Memory B cell (primary cell): Measurements from ENCODE around the gene CARMIL1.

ENCODE experiments used
- ATAC-seq: fragments of 150-1000 bp; cut with Tn5 transposase; 2 replicates; pipeline ENCODE4 v1.10.0; 2021; ENCODE audit warnings: low read depth, mild to moderate bottlenecking, moderate library complexity
- DNase-seq, 2 donors: peaks; one replicate each; pipeline ENCODE4 v3.0.0; 2022; ENCODE audit warnings: low spot score in 2 of 2
- H3K27ac Mint-ChIP-seq: one replicate; pipeline ENCODE4 v1.8.0; 2022; ENCODE audit warnings: mild to moderate bottlenecking, moderate library complexity, mixed read lengths
- H3K27me3 Mint-ChIP-seq: one replicate; pipeline ENCODE4 v1.8.0; 2022; ENCODE audit warnings: mixed read lengths
- H3K36me3 Mint-ChIP-seq: one replicate; pipeline ENCODE4 v1.8.0; 2022; ENCODE audit warnings: mild to moderate bottlenecking, mixed read lengths
- H3K4me1 Mint-ChIP-seq: one replicate; pipeline ENCODE4 v1.8.0; 2022; ENCODE audit warnings: mixed read lengths
- H3K4me3 Mint-ChIP-seq: one replicate; pipeline ENCODE4 v1.8.0; 2022; ENCODE audit warnings: mild to moderate bottlenecking, moderate library complexity, mixed read lengths
- H3K9me3 Mint-ChIP-seq: one replicate; pipeline ENCODE4 v1.8.0; 2022; ENCODE audit warnings: mixed read lengths

Gene CARMIL1

GRCh38 chr6:25414755-25415154, 135.6 kb downstream of the CARMIL1 start:
- ATAC-seq (no peak), DNase-seq (no peak)
- H3K4me3 Mint-ChIP-seq: no peak overlapping the region
- H3K36me3 Mint-ChIP-seq: no peaks in the 10 kb centered on the region
- H3K27ac Mint-ChIP-seq: no peak overlapping the region
- peaks cover 11% of the 10 kb centered on the region for H3K4me1 Mint-ChIP-seq
- H3K27me3 Mint-ChIP-seq: no peaks in the 10 kb centered on the region
- no peaks in the 10 kb centered on the region for H3K9me3 Mint-ChIP-seq

DNA sequence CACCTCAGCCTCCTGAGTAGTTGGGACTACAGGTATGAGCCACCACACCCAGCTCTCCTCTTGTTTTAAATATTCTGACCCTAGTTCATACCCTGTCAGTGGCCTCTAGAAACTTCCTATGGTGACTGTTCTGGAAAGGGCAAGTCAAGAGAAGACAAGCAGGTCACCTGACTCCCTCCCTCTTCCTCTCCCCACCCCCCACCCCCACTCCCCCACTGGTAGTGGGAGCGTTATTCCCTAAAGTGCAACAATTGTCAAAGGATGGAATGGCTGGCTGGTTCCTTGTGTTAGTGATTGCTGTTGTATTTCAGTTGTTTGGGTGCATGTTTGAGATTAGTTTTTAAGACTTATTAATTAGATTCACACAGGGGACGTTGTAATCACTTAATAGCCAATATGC, 136.1 kb downstream of the CARMIL1 start:
- Mint-ChIP-seq H3K4me3 (no peak overlapping the region), H3K27me3 (no peaks in the 10 kb centered on the region), H3K9me3 (peaks cover 2% of the 10 kb centered on the region), H3K27ac (no peak overlapping the region), H3K36me3 (peaks cover 3% of the 10 kb centered on the region), H3K4me1 (peaks cover 9% of the 10 kb centered on the region)
- DNase-seq (no peak), ATAC-seq (no peak)

DNA sequence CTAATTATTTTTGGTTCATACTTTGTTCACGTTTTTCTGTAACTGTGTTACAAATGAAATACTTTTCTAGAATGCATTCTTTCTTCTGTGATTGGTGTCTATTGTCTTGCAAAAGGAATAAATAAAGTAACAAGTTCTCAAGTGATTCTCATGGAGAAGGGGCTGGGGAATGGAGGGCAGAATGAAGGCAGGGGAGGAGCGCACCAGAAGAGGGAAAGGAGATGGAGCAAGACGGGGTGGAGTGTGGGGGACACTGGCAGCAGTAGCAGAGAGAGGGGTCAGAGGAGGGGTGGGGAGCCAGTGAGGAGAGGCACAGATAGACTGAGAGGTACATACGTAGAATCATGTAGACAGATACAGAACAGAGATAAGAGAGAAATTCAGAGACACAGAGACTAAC, 136.5 kb downstream of the CARMIL1 start:
- Mint-ChIP-seq H3K9me3 (peaks cover 2% of the 10 kb centered on the region), H3K36me3 (peaks cover 6% of the 10 kb centered on the region), H3K4me1 (peaks cover 8% of the 10 kb centered on the region), H3K27me3 (no peaks in the 10 kb centered on the region), H3K4me3 (no peak overlapping the region), H3K27ac (no peak overlapping the region)
- ATAC-seq: no peak
- DNase-seq: no peak

- H3K4me1 Mint-ChIP-seq: peaks cover 8% of the 10 kb centered on the region
- no peaks in the 10 kb centered on the region for H3K27me3 Mint-ChIP-seq
- no peak overlapping the region for H3K4me3 Mint-ChIP-seq
- H3K9me3 Mint-ChIP-seq: peaks cover 2% of the 10 kb centered on the region
- H3K27ac Mint-ChIP-seq: no peak overlapping the region
- peaks cover 6% of the 10 kb centered on the region for H3K36me3 Mint-ChIP-seq
- ATAC-seq: no peak
- no peak for DNase-seq
Observed at GRCh38 chr6:25417046-25417605, 138.0 kb downstream of the CARMIL1 start.

- ATAC-seq (no peak), DNase-seq (no peak)
- no peak overlapping the region for H3K27ac Mint-ChIP-seq
- H3K36me3 Mint-ChIP-seq: peaks cover 6% of the 10 kb centered on the region
- peaks cover 2% of the 10 kb centered on the region for H3K9me3 Mint-ChIP-seq
- H3K4me3 Mint-ChIP-seq: no peak overlapping the region
- H3K27me3 Mint-ChIP-seq: no peaks in the 10 kb centered on the region
- peaks cover under 1% of the 10 kb centered on the region for H3K4me1 Mint-ChIP-seq
Observed at GRCh38 chr6:25418454-25419052, 139.4 kb downstream of the CARMIL1 start.

DNA sequence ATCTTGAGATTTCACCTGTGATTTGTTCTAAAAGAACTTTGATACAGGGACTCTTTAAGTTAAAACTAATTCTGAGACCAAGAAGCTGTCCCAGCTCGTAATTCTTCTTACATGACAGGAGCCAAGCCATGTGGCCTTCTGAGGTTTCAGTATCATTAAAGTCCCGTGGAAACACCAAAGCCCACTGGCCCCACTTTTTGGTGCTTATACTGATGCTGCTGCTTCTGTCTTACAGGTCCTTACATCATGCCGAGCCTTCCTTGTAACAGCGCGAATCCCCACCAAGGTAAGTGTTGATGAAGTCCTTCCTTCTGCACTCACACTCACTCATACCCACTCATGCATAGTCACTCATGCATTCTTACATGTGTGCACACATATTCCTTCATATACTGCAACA, 140.7 kb downstream of the CARMIL1 start:
- no peak overlapping the region for H3K4me3 Mint-ChIP-seq
- DNase-seq (no peak), ATAC-seq (no peak)
- peaks cover 2% of the 10 kb centered on the region for H3K9me3 Mint-ChIP-seq
- H3K4me1 Mint-ChIP-seq: no peaks in the 10 kb centered on the region
- no peak overlapping the region for H3K27ac Mint-ChIP-seq
- H3K36me3 Mint-ChIP-seq: peaks cover 6% of the 10 kb centered on the region
- H3K27me3 Mint-ChIP-seq: no peaks in the 10 kb centered on the region

GRCh38 chr6:25423358-25423757, 144.2 kb downstream of the CARMIL1 start:
- H3K4me1 Mint-ChIP-seq: no peaks in the 10 kb centered on the region
- ATAC-seq (no peak), DNase-seq (no peak)
- H3K4me3 Mint-ChIP-seq: no peak overlapping the region
- H3K9me3 Mint-ChIP-seq: peaks cover 2% of the 10 kb centered on the region
- H3K27ac Mint-ChIP-seq: no peak overlapping the region
- no peaks in the 10 kb centered on the region for H3K27me3 Mint-ChIP-seq
- peaks cover 6% of the 10 kb centered on the region for H3K36me3 Mint-ChIP-seq

- no peak for ATAC-seq
- H3K4me1 Mint-ChIP-seq: no peaks in the 10 kb centered on the region
- H3K9me3 Mint-ChIP-seq: peaks cover 2% of the 10 kb centered on the region
- no peaks in the 10 kb centered on the region for H3K27me3 Mint-ChIP-seq
- no peak overlapping the region for H3K4me3 Mint-ChIP-seq
- no peak for DNase-seq
- H3K27ac Mint-ChIP-seq: no peak overlapping the region
- H3K36me3 Mint-ChIP-seq: peaks cover 6% of the 10 kb centered on the region
Observed at GRCh38 chr6:25424303-25424702, 145.1 kb downstream of the CARMIL1 start.

DNA sequence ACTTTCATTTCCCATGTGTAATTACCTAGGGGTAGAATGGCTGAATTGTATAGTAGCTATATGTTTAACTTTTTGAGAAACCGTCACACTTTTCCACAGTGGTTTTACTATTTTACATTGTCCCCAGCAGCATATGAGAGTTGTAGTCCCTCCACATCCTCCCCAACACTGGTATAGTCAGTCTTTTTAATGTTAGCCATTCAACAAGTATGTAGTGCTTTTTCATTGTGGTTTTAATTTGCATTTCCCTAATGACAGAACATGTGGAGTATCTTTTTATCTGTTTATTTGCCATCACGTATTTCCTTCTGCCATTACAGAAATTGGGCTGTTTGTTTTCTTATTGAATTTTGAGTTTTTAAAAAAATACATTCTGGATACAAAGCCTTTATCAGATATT, 148.4 kb downstream of the CARMIL1 start:
- ATAC-seq (no peak), DNase-seq (no peak)
- H3K27me3 Mint-ChIP-seq: no peaks in the 10 kb centered on the region
- no peaks in the 10 kb centered on the region for H3K36me3 Mint-ChIP-seq
- H3K9me3 Mint-ChIP-seq: no peaks in the 10 kb centered on the region
- H3K4me1 Mint-ChIP-seq: no peaks in the 10 kb centered on the region
- H3K4me3 Mint-ChIP-seq: no peak overlapping the region
- H3K27ac Mint-ChIP-seq: no peak overlapping the region

GRCh38 chr6:25428758-25429317, 149.7 kb downstream of the CARMIL1 start:
- H3K4me1 Mint-ChIP-seq: no peaks in the 10 kb centered on the region
- H3K27me3 Mint-ChIP-seq: no peaks in the 10 kb centered on the region
- H3K27ac Mint-ChIP-seq: no peak overlapping the region
- no peaks in the 10 kb centered on the region for H3K9me3 Mint-ChIP-seq
- no peaks in the 10 kb centered on the region for H3K36me3 Mint-ChIP-seq
- ATAC-seq: no peak
- no peak for DNase-seq
- H3K4me3 Mint-ChIP-seq: no peak overlapping the region

DNA sequence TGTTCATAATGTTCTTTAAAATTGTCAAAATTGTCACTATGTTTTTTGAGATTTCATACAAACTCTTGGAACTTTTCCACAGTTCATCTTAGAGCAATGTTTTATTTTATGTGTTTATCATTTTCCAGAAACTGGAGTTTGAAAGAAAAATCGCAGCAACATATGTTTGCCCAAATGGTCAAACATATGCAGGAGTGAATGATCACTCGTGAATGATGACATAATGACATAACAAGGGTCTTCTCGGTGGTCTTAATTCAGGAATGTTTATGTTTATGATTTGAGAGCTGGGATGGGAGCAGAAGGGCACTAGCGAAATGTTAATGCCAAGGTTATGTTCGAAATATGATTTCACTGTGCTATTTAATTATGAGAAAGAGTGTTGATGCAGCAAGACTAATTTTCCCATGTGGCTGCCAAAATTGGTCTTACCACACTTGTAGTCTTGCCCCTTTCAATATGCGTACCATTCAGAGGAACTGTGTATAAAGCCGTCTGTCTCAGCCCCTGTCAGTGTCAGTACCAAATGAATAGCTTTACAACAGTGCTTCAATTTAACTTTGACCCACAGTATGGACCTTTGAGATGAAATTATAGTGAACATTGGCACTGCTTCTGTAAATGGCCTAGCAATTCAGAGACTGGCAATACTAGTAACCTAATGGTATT, 152.3 kb downstream of the CARMIL1 start:
- H3K4me1 Mint-ChIP-seq: no peaks in the 10 kb centered on the region
- no peak for ATAC-seq
- H3K4me3 Mint-ChIP-seq: no peak overlapping the region
- no peak for DNase-seq
- no peaks in the 10 kb centered on the region for H3K36me3 Mint-ChIP-seq
- H3K9me3 Mint-ChIP-seq: no peaks in the 10 kb centered on the region
- H3K27me3 Mint-ChIP-seq: no peaks in the 10 kb centered on the region
- no peak overlapping the region for H3K27ac Mint-ChIP-seq

DNA sequence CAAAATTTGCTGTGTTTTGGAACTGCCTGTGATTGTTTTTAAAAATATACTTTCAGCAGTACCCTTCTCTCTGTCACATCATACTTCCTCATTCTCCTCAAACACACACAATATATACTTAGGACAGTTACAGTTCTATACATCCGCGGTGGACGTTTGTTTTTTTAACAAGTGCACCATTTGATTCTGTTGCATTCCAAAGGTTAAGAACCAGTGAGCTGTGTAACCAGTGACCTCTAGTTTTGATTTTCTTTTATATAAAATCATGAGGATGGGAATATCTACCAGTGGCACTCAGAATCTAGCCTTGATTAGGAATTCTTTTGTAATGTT, 152.8 kb downstream of the CARMIL1 start:
- H3K27ac Mint-ChIP-seq: no peak overlapping the region
- H3K4me3 Mint-ChIP-seq: no peak overlapping the region
- no peaks in the 10 kb centered on the region for H3K27me3 Mint-ChIP-seq
- no peaks in the 10 kb centered on the region for H3K36me3 Mint-ChIP-seq
- DNase-seq (no peak), ATAC-seq (no peak)
- H3K9me3 Mint-ChIP-seq: no peaks in the 10 kb centered on the region
- no peaks in the 10 kb centered on the region for H3K4me1 Mint-ChIP-seq

DNA sequence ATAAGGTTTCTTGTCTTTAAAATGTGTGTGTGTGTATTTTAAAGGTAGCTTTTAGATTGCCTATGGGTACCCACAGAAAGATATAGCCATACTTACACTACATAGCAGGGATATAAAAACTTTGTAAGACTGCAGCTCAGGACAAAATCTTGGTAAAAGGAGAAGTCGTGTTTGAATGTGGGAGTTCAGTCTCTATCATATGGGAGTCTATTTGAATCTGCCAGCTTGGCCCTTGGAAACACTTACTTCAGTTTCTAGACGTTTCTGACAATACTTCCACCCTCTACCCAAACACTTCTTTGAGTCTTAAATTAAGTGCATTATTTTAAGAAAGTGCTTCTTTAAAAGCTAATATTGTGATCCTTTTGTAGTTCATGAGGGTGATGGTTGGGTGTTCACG, 155.7 kb downstream of the CARMIL1 start:
- no peak for DNase-seq
- Mint-ChIP-seq H3K4me1 (no peaks in the 10 kb centered on the region), H3K27ac (no peak overlapping the region), H3K36me3 (no peaks in the 10 kb centered on the region), H3K27me3 (no peaks in the 10 kb centered on the region), H3K9me3 (no peaks in the 10 kb centered on the region), H3K4me3 (no peak overlapping the region)
- ATAC-seq: no peak

DNA sequence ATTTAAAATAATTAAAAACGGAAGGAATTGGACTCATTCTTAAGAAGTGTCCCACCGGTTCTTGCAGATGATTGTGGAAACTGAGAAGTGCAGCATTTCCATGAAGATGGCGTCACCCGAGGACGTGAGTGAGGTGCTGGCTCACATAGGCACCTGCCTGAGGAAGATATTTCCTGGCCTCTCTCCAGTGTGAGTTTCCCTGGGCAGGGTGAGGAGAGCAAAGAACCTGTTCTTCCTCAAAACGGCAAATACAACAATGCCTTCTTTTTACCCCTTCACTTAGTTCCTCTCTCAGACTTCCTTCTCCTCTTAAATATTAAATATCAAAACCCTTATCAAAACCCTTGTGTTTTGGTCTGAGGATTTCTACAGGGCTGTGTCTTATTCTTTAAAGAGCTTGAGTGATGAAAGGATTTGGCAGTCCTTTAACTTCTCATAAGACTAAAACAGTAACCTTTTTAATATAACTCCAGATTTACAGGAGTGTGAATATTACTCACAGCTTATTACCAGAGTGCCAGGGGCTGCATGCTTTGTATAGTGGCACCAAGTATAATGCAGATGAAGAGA, 156.3 kb downstream of the CARMIL1 start:
- ATAC-seq: no peak
- no peaks in the 10 kb centered on the region for H3K36me3 Mint-ChIP-seq
- H3K4me3 Mint-ChIP-seq: no peak overlapping the region
- no peak overlapping the region for H3K27ac Mint-ChIP-seq
- H3K4me1 Mint-ChIP-seq: no peaks in the 10 kb centered on the region
- no peak for DNase-seq
- H3K27me3 Mint-ChIP-seq: no peaks in the 10 kb centered on the region
- no peaks in the 10 kb centered on the region for H3K9me3 Mint-ChIP-seq
